ENCODE measurements around the gene PRCC. TPM values are rescaled to one million over a fixed set of nuclear protein-coding genes. Genes with fewer than 3 reads are reported as not detected.

The PRCC gene
- total and polyA plus RNA-seq, 2 of the 13 experiments (the other 11 are each of a cell fraction or from before 2014, with no cell fraction given): 24.2 to 40.5 TPM

- no peak for TF ChIP-seq ZNF468 (CRISPR knock-in tag; IDR thresholded peaks at IDR 0.05)
- TF ChIP-seq ZNF644 (CRISPR knock-in tag; IDR thresholded peaks at IDR 0.05; ENCODE audit: low read depth): no peak
- no peak for TF ChIP-seq ELK4 (CRISPR knock-in tag; IDR thresholded peaks at IDR 0.05; ENCODE audit: borderline replicate concordance)
- no peak for TF ChIP-seq ZNF562 (CRISPR knock-in tag; IDR thresholded peaks at IDR 0.05; ENCODE audit: borderline replicate concordance)
- TF ChIP-seq KAT2B (IDR thresholded peaks at IDR 0.05; ENCODE audit: borderline replicate concordance, low read depth, low read length): no peak
- no peak for TF ChIP-seq ZNF224 (CRISPR knock-in tag; IDR thresholded peaks at IDR 0.05)
Observed at GRCh38 chr1:156815961-156816422, 48.7 kb downstream of the PRCC start (continued).

GRCh38 chr1:156816561-156817328, 49.4 kb downstream of the PRCC start, which contains the start of gene SH2D2A:
TSS of gene SH2D2A (minus strand) at chr1:156816848. CDS start at chr1:156816708, 140 bp downstream.
- no peak for FAIRE-seq
- in situ Hi-C loops (cut with HindIII; ENCODE audit: extremely low pct_ligation_motif_present, low pct_unique_long_range_greater_than_20kb) (no loop called here), intact Hi-C loops (cut with micrococcal nuclease; ENCODE audit: unreplicated experiment) (no loop called here)
- Histone ChIP-seq H3K79me2 (ENCODE audit: insufficient read depth, low read length) (no peaks in the 10 kb centered on the region), H3K27ac (ENCODE audit: extremely low read length, insufficient read depth, low read length) (no peak within 1 kb of the TSS), H2AFZ (ENCODE audit: low read length) (no peak within 1 kb of the TSS), H3K4me3 (replicated peaks in 1 of 3; ENCODE audit: insufficient read depth in 1 of 3, low read depth in 2 of 3, low read length in 3 of 3) (no peak within 1 kb of the TSS), H3K4me2 (ENCODE audit: low read depth, low read length) (no peak within 1 kb of the TSS; the same call in 1 of the 2 replicates), H3K27me3 (ENCODE audit: control insufficient read depth in 1 of 2, insufficient read depth in 2 of 2, low read length in 2 of 2) (peaks cover 9 to 31% of the 10 kb centered on the region in 2 experiments; a peak in 4 of 5 replicates), H3K9ac (ENCODE audit: insufficient read depth, low read depth, low read length) (no peak within 1 kb of the TSS), H4K20me1 (ENCODE audit: insufficient read depth, low read length) (no peaks in the 10 kb centered on the region), H3K9me3 (ENCODE audit: low read length) (no peaks in the 10 kb centered on the region), H3K36me3 (replicated peaks in 1 of 2; ENCODE audit: control insufficient read depth in 1 of 2, insufficient read depth in 2 of 2, low read length in 2 of 2) (no peaks in the 10 kb centered on the region), H3K4me1 (ENCODE audit: insufficient read depth, low read length) (peaks cover 33% of the 10 kb centered on the region)
- no TSS peak for BruUV-seq (replicated peaks)
- ChIA-PET POLR2A (no interaction called here), CTCF (ENCODE audit: low intra/inter-chr PET ratio, low total read pairs) (no interaction called here)
- DNase-seq (ENCODE audit: low spot score): no peak
- 83% methylated on average over 2 of the region's 10 CpGs for WGBS (ENCODE audit: low lambda C conversion rate)
- no peak for ATAC-seq
- TF ChIP-seq ZNF772 (CRISPR knock-in tag; IDR thresholded peaks at IDR 0.05) (no peak), ZFX (CRISPR knock-in tag; IDR thresholded peaks at IDR 0.05; ENCODE audit: low read depth) (no peak)
